ENCODE measurements around the gene TBC1D22A.

Gene TBC1D22A

GRCh38 chr22:46983046-46983445 lies 220.6 kb downstream of the TBC1D22A start:
- no peak for DNase-seq (ENCODE audit: extremely low read depth in 1 of 2, low read depth in 1 of 2)

GRCh38 chr22:46984751-46985506 lies 222.5 kb downstream of the TBC1D22A start:
- no peak for DNase-seq (ENCODE audit: extremely low read depth in 1 of 2, low read depth in 1 of 2)

- no peak for DNase-seq (ENCODE audit: extremely low read depth in 1 of 2, low read depth in 1 of 2)
Observed at GRCh38 chr22:46985507-46985882, 223.0 kb downstream of the TBC1D22A start.

GRCh38 chr22:46986788-46987187 lies 224.3 kb downstream of the TBC1D22A start:
- DNase-seq (ENCODE audit: extremely low read depth in 1 of 2, low read depth in 1 of 2), result no peak

GRCh38 chr22:46990937-46991550 lies 228.6 kb downstream of the TBC1D22A start:
- no peak for DNase-seq (ENCODE audit: extremely low read depth in 1 of 2, low read depth in 1 of 2)

- DNase-seq (ENCODE audit: extremely low read depth in 1 of 2, low read depth in 1 of 2), result no peak
Observed at GRCh38 chr22:46991666-46992065, 229.2 kb downstream of the TBC1D22A start.

- no peak for DNase-seq (ENCODE audit: extremely low read depth in 1 of 2, low read depth in 1 of 2)
Observed at GRCh38 chr22:46992121-46992731, 229.8 kb downstream of the TBC1D22A start.

- no peak for DNase-seq (ENCODE audit: extremely low read depth in 1 of 2, low read depth in 1 of 2)
Observed at GRCh38 chr22:46993633-46994032, 231.2 kb downstream of the TBC1D22A start.

GRCh38 chr22:46994265-46994664 lies 231.8 kb downstream of the TBC1D22A start:
- no peak for DNase-seq (ENCODE audit: extremely low read depth in 1 of 2, low read depth in 1 of 2)

GRCh38 chr22:46994983-46995382 lies 232.5 kb downstream of the TBC1D22A start:
- DNase-seq (ENCODE audit: extremely low read depth in 1 of 2, low read depth in 1 of 2), result no peak

GRCh38 chr22:46995501-46996360 lies 233.3 kb downstream of the TBC1D22A start:
- DNase-seq (ENCODE audit: extremely low read depth in 1 of 2, low read depth in 1 of 2), result no peak

GRCh38 chr22:46996595-46997310 lies 234.3 kb downstream of the TBC1D22A start:
- DNase-seq (ENCODE audit: extremely low read depth in 1 of 2, low read depth in 1 of 2), result no peak

- no peak for DNase-seq (ENCODE audit: extremely low read depth in 1 of 2, low read depth in 1 of 2)
Observed at GRCh38 chr22:46997311-46997970, 235.0 kb downstream of the TBC1D22A start.

GRCh38 chr22:46998331-46998730 lies 235.9 kb downstream of the TBC1D22A start:
- DNase-seq (ENCODE audit: extremely low read depth in 1 of 2, low read depth in 1 of 2), result no peak

GRCh38 chr22:47000256-47000655 lies 237.8 kb downstream of the TBC1D22A start:
- DNase-seq (ENCODE audit: extremely low read depth in 1 of 2, low read depth in 1 of 2), result no peak

GRCh38 chr22:47000888-47001287 lies 238.4 kb downstream of the TBC1D22A start:
- DNase-seq (ENCODE audit: extremely low read depth in 1 of 2, low read depth in 1 of 2), result no peak

- no peak for DNase-seq (ENCODE audit: extremely low read depth in 1 of 2, low read depth in 1 of 2)
Observed at GRCh38 chr22:47001288-47001687, 238.8 kb downstream of the TBC1D22A start.

- DNase-seq (ENCODE audit: extremely low read depth in 1 of 2, low read depth in 1 of 2), result no peak
Observed at GRCh38 chr22:47002692-47003091, 240.2 kb downstream of the TBC1D22A start.

GRCh38 chr22:47005506-47006408 lies 243.3 kb downstream of the TBC1D22A start:
- DNase-seq (ENCODE audit: extremely low read depth in 1 of 2, low read depth in 1 of 2), result no peak
